A673 (cell line): ENCODE results near the gene TMEM60. TPM values are rescaled to one million over a fixed set of nuclear protein-coding genes. Genes with fewer than 3 reads are reported as not detected.

Source experiments
- BruUV-seq: library from RNA; stranded (reverse); fragments of 400-500 nt; replicated peaks from 2 replicates; lab custom pipeline; 2021; lab: Mats Ljungman, UMichigan
- CTCF ChIA-PET: fragments of 300-600 bp; sonication (Branson Sonifier 250); formaldehyde crosslinking; loops from one replicate; lab custom pipeline; 2022; ENCODE audit warnings: antibody characterized with exemption; lab: Charles Lee
- POLR2A ChIA-PET: fragments of 300-600 bp; sonication (Branson Sonifier 250); formaldehyde crosslinking; loops from one replicate; lab custom pipeline; 2022; ENCODE audit warnings: antibody characterized with exemption; ENCODE audit not compliant: low non-redundant PET; lab: Charles Lee
- DNase-seq: peaks from one replicate; pipeline ENCODE4 v3.0.0-alpha.2; 2015; ENCODE audit warnings: low spot score
- H3K27ac ChIP-seq: fragments of 200-600 bp; sonication (generic); 2 replicates; pipeline ENCODE4 v1.5.1; 2016; ENCODE audit warnings: mixed run types, low read depth, mild to moderate bottlenecking, mixed read lengths, antibody characterized with exemption, low read length; ENCODE audit not compliant: poor library complexity, severe bottlenecking
- H3K27me3 ChIP-seq: fragments of 200-600 bp; sonication (generic); replicated peaks from 2 replicates; pipeline ENCODE4 v1.6.1; 2017; ENCODE audit warnings: mixed run types, low read depth, mild to moderate bottlenecking, mixed read lengths, antibody characterized with exemption, low read length; ENCODE audit not compliant: insufficient read depth, poor library complexity
- H3K36me3 ChIP-seq: fragments of 200-600 bp; sonication (generic); 2 replicates; pipeline ENCODE4 v1.6.1; 2016; ENCODE audit warnings: mixed run types, mild to moderate bottlenecking, mixed read lengths, antibody characterized with exemption, low read length; ENCODE audit not compliant: insufficient read depth, poor library complexity, severe bottlenecking
- H3K4me1 ChIP-seq: fragments of 200-600 bp; sonication (generic); 2 replicates; pipeline ENCODE4 v1.6.1; 2017; ENCODE audit warnings: mixed run types, mild to moderate bottlenecking, mixed read lengths, antibody characterized with exemption, low read length; ENCODE audit not compliant: insufficient read depth, poor library complexity, severe bottlenecking
- H3K4me3 ChIP-seq: fragments of 200-600 bp; sonication (generic); 2 replicates; pipeline ENCODE4 v1.5.1; 2016; ENCODE audit warnings: low read depth, mixed run types, mild to moderate bottlenecking, mixed read lengths, low read length; ENCODE audit not compliant: poor library complexity, severe bottlenecking
- H3K9me3 ChIP-seq: fragments of 200-600 bp; sonication (generic); 2 replicates; pipeline ENCODE4 v1.6.1; 2016; ENCODE audit warnings: mixed run types, low read depth, mild to moderate bottlenecking, mixed read lengths, antibody characterized with exemption, low read length; ENCODE audit not compliant: poor library complexity, severe bottlenecking
- EZH2 ChIP-seq: fragments of 200-600 bp; sonication (generic); IDR thresholded peaks from 2 replicates; pipeline ENCODE4 v1.6.1; 2017; ENCODE audit warnings: borderline replicate concordance, low read depth, mild to moderate bottlenecking, mixed read lengths, antibody characterized with exemption, low read length; ENCODE audit not compliant: poor library complexity, severe bottlenecking
- intact Hi-C: fragments of 100-400 bp; cut with micrococcal nuclease; formaldehyde crosslinking; loops from one replicate; pipeline ENCODE4 v1.10.0; 2022; ENCODE audit not compliant: unreplicated experiment
- total RNA-seq: library from RNA; stranded (reverse); gene quantifications from 2 replicates; pipeline ENCODE4 v1.2.3, GENCODE V29; 2021
- TF ChIP-seq, protein P1 (sequence below): fragments of 300-800, 200-600 bp; sonication (generic); conservative IDR thresholded peaks from 2 replicates; pipeline ENCODE4 v1.5.1; 2017; ENCODE audit warnings: low read depth, mild to moderate bottlenecking, antibody characterized with exemption, low read length, moderate library complexity, mixed read lengths

The TMEM60 gene
- total RNA-seq, 1 experiment from 2014 or later = 14.8 TPM

DNA sequence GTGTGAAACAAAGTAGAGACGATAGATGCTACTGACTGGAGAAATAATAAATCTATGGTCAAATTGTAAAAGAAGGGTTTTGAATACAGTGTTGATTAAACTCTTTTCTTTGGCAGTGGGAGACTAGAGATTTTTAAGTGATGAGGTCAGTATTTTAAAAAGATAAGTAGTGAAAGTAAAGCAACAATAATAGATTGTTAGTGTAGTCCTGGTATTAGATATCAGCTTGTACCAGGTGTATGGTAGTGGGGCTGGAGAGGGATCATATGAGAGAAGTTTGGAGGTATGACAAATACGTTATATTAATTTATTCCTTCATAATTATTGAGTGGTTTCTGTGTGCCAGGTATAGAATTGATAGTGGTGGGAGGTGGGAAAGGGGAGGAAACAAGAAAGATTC lies 25.6 kb upstream of the TMEM60 start:
- peaks cover 35% of the 10 kb centered on the region for H3K9me3 ChIP-seq
- BruUV-seq = no TSS peak
- no peak for DNase-seq
- no peak overlapping the region for H3K4me3 ChIP-seq
- no peaks in the 10 kb centered on the region for H3K36me3 ChIP-seq
- no peaks in the 10 kb centered on the region for H3K27me3 ChIP-seq
- CTCF ChIA-PET = no interaction called here
- no peak overlapping the region for H3K27ac ChIP-seq
- no peaks in the 10 kb centered on the region for H3K4me1 ChIP-seq
- intact Hi-C loops = no loop called here
- TF ChIP-seq, protein P1, sequence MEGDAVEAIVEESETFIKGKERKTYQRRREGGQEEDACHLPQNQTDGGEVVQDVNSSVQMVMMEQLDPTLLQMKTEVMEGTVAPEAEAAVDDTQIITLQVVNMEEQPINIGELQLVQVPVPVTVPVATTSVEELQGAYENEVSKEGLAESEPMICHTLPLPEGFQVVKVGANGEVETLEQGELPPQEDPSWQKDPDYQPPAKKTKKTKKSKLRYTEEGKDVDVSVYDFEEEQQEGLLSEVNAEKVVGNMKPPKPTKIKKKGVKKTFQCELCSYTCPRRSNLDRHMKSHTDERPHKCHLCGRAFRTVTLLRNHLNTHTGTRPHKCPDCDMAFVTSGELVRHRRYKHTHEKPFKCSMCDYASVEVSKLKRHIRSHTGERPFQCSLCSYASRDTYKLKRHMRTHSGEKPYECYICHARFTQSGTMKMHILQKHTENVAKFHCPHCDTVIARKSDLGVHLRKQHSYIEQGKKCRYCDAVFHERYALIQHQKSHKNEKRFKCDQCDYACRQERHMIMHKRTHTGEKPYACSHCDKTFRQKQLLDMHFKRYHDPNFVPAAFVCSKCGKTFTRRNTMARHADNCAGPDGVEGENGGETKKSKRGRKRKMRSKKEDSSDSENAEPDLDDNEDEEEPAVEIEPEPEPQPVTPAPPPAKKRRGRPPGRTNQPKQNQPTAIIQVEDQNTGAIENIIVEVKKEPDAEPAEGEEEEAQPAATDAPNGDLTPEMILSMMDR = no peak
- no peak for TF ChIP-seq EZH2
- POLR2A ChIA-PET = no interaction called here

DNA sequence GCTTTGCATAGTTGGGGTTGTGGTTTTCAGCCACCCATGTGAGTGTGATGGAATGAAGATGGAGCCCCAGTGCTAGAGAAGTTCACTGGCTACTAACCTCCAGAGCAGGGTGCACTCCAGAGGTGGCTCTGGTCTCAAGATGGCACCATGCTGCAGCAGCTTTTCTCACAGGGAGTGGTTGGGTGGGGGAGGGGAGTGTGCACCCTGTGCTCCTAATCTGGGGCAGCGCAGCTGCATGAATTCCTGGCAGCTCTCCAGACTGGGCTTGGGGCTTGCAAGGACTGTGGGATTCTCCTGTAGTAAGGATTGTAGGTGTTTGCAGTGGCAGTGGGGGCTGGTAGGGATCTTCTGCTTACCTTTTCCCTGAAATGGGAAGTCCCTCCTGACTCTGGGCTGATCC lies 24.0 kb upstream of the TMEM60 start:
- no peak for TF ChIP-seq EZH2
- TF ChIP-seq, protein P1 = no peak
- no TSS peak for BruUV-seq

DNA sequence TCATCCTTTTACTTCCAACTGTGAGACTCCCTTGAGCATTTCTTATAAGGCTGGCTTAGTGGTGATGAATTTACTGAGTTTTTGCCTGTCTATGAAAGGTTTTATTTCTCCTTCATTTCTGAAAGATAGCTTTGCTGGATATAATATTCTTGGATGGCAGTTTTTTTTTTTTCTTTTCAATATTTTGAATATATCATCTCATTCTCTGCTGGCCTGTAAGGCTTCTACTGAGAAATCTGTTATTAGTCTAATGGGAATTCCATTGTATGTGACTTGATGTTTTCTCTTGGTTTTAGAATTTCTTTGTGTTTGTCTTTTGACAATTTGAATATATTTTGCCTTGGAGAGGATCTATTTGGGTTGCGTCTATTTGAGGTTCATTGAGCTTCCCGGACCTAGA lies 22.7 kb upstream of the TMEM60 start:
- intact Hi-C loops = no loop called here
- Histone ChIP-seq H3K9me3 (peaks cover 43% of the 10 kb centered on the region), H3K4me3 (no peak overlapping the region), H3K27me3 (no peaks in the 10 kb centered on the region), H3K4me1 (no peaks in the 10 kb centered on the region), H3K27ac (no peak overlapping the region), H3K36me3 (no peaks in the 10 kb centered on the region)
- CTCF ChIA-PET = no interaction called here
- no peak for TF ChIP-seq EZH2
- TF ChIP-seq, protein P1 = no peak
- POLR2A ChIA-PET = no interaction called here
- BruUV-seq = no TSS peak
- no peak for DNase-seq

More for the DNA sequence above, 24.0 kb upstream of the TMEM60 start:
- Histone ChIP-seq H3K36me3 (no peaks in the 10 kb centered on the region), H3K4me3 (no peak overlapping the region), H3K27ac (no peak overlapping the region), H3K4me1 (no peaks in the 10 kb centered on the region), H3K9me3 (peaks cover 43% of the 10 kb centered on the region), H3K27me3 (no peaks in the 10 kb centered on the region)
- intact Hi-C loops = no loop called here
- CTCF ChIA-PET = no interaction called here
- DNase-seq = no peak
- POLR2A ChIA-PET = no interaction called here
